HEK293 (cell line): Measurements from ENCODE around the gene ZBTB20.

Experiments
- ZNF324 ChIP-seq: fragments of 450-650 bp; formaldehyde crosslinking; IDR thresholded peaks from 2 replicates; pipeline ENCODE4 v1.5.1; 2016; ENCODE audit warnings: missing biosample characterization, missing genetic modification characterization
- ZNF514 ChIP-seq: fragments of 450-650 bp; formaldehyde crosslinking; IDR thresholded peaks from 2 replicates; pipeline ENCODE4 v1.5.1; 2016; ENCODE audit warnings: missing biosample characterization, missing genetic modification characterization
- ZNF549 ChIP-seq: fragments of 450-650 bp; IDR thresholded peaks from 2 replicates; pipeline ENCODE4 v1.5.1; 2018; ENCODE audit warnings: missing biosample characterization, missing genetic modification characterization, mild to moderate bottlenecking, inconsistent platforms, moderate library complexity
- ZNF747 ChIP-seq: fragments of 450-650 bp; formaldehyde crosslinking; IDR thresholded peaks from 2 replicates; pipeline ENCODE4 v1.5.1; 2016; ENCODE audit warnings: missing biosample characterization, missing genetic modification characterization
- ZNF777 ChIP-seq: fragments of 450-650 bp; formaldehyde crosslinking; IDR thresholded peaks from 2 replicates; pipeline ENCODE4 v1.5.1; 2017; ENCODE audit warnings: missing biosample characterization, missing genetic modification characterization, borderline replicate concordance
- ZNF830 ChIP-seq: fragments of 450-650 bp; IDR thresholded peaks from 2 replicates; pipeline ENCODE4 v1.5.0; 2018; ENCODE audit warnings: missing biosample characterization, missing genetic modification characterization, low read depth, mild to moderate bottlenecking, moderate library complexity
- TF ChIP-seq, protein P1 (sequence below): fragments of 450-650 bp; formaldehyde crosslinking; IDR thresholded peaks from 2 replicates; pipeline ENCODE4 v1.5.1; 2016; ENCODE audit warnings: missing biosample characterization, missing genetic modification characterization
- TF ChIP-seq, protein P2 (sequence below): fragments of 450-650 bp; formaldehyde crosslinking; IDR thresholded peaks from 2 replicates; pipeline ENCODE4 v1.5.1; 2017; ENCODE audit warnings: missing biosample characterization, missing genetic modification characterization

GRCh38 chr3:115084686-115085085, 62.4 kb downstream of the ZBTB20 start:
- TF ChIP-seq ZNF830 (no peak), ZNF747 (no peak), ZNF514 (tag by site-specific recombination) (no peak), ZNF777 (tag by site-specific recombination) (no peak), ZNF549 (tag by site-specific recombination) (no peak), ZNF324 (no peak)
- TF ChIP-seq, protein P1, sequence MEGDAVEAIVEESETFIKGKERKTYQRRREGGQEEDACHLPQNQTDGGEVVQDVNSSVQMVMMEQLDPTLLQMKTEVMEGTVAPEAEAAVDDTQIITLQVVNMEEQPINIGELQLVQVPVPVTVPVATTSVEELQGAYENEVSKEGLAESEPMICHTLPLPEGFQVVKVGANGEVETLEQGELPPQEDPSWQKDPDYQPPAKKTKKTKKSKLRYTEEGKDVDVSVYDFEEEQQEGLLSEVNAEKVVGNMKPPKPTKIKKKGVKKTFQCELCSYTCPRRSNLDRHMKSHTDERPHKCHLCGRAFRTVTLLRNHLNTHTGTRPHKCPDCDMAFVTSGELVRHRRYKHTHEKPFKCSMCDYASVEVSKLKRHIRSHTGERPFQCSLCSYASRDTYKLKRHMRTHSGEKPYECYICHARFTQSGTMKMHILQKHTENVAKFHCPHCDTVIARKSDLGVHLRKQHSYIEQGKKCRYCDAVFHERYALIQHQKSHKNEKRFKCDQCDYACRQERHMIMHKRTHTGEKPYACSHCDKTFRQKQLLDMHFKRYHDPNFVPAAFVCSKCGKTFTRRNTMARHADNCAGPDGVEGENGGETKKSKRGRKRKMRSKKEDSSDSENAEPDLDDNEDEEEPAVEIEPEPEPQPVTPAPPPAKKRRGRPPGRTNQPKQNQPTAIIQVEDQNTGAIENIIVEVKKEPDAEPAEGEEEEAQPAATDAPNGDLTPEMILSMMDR (tag by site-specific recombination), result no peak
- TF ChIP-seq, protein P2, sequence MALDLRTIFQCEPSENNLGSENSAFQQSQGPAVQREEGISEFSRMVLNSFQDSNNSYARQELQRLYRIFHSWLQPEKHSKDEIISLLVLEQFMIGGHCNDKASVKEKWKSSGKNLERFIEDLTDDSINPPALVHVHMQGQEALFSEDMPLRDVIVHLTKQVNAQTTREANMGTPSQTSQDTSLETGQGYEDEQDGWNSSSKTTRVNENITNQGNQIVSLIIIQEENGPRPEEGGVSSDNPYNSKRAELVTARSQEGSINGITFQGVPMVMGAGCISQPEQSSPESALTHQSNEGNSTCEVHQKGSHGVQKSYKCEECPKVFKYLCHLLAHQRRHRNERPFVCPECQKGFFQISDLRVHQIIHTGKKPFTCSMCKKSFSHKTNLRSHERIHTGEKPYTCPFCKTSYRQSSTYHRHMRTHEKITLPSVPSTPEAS (tag by site-specific recombination), result no peak
